GM12874 (cell line): ENCODE measurements around the gene RYR2.

ENCODE experiments used
- TF ChIP-seq, protein P1 (sequence below): IDR thresholded peaks from 2 replicates; pipeline ENCODE4 v1.5.1; 2011; ENCODE audit warnings: low read depth, mild to moderate bottlenecking, control low read depth, low read length, moderate library complexity; ENCODE audit not compliant: insufficient read depth

RYR2 gene

DNA sequence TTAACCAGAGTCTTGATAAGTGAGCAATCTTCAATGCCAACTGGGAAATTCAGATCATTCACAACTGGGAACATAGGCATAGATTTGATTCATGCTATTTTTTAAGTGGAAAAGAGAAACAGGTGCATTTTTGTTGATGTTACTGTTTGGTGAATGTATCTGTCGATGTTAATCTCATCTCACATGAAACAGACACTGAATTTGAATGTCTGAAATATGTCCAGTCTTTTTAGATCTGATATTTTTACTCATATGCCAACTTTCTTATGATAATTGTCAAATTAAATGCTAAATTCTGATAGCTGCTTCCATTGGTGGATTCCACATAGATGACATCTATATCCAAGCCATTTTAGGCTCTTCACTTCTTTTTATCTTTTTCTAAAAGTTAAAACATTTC is 213.1 kb downstream of the RYR2 start:
- TF ChIP-seq, protein P1, sequence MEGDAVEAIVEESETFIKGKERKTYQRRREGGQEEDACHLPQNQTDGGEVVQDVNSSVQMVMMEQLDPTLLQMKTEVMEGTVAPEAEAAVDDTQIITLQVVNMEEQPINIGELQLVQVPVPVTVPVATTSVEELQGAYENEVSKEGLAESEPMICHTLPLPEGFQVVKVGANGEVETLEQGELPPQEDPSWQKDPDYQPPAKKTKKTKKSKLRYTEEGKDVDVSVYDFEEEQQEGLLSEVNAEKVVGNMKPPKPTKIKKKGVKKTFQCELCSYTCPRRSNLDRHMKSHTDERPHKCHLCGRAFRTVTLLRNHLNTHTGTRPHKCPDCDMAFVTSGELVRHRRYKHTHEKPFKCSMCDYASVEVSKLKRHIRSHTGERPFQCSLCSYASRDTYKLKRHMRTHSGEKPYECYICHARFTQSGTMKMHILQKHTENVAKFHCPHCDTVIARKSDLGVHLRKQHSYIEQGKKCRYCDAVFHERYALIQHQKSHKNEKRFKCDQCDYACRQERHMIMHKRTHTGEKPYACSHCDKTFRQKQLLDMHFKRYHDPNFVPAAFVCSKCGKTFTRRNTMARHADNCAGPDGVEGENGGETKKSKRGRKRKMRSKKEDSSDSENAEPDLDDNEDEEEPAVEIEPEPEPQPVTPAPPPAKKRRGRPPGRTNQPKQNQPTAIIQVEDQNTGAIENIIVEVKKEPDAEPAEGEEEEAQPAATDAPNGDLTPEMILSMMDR: no peak

DNA sequence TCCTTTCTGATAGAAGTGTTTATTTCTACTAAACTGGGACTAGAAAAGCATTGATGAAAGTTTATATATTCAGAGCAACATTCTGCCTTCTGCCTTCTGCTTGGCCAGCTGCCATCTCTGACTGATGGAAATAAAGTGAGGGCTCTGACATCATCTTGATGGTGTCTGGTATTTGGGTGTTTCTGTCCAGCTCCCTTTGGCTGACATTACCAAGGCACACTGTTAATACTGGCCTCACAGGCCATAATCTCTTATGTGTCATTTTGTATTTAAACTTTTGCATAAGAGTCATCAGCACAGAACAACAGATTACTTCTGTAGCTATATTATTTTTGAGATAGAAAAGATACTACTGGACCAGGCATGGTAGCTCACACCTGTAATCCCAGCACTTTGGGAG is 216.9 kb downstream of the RYR2 start:
- TF ChIP-seq, protein P1: no peak

- TF ChIP-seq, protein P1: no peak
Measured at GRCh38 chr1:237261198-237261597, 219.2 kb downstream of the RYR2 start.

DNA sequence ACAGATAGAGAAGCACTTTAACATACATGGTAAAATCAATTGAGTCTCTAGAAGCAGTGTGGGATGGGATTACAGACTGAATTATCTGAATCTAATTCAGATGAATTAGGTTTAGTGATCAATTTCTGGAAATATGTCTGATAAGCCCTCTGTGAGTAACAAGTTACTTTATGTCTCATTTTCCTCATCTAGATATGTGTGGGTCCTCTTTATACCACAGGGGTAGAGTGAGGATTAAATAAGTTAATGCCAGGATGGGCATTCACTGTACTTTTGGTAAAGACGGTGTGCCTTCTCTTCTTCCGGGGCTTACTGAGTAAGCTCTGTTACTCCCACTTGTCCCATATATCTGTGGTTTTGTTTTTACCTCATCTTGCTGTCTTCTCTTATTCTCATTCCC is 225.8 kb downstream of the RYR2 start:
- TF ChIP-seq, protein P1: no peak

DNA sequence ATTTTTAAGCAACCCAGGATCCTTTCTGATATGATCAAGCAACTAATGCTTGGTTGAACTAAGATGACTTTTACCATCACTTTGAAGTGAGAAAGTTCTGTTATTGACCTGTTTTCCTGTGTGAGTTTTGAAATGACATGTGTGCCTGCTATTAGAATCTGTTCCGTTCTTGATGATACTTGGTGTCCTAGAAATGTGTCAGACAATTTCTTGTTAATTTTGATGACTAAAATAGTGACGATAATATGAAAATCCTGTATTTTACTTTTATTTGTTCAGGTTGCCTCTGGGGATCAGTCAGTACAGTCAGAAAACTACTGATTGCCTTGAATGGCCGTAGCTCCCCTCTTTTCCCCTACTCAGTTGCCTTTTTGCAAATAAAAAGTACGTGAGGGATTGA is 228.0 kb downstream of the RYR2 start:
- TF ChIP-seq, protein P1: no peak

DNA sequence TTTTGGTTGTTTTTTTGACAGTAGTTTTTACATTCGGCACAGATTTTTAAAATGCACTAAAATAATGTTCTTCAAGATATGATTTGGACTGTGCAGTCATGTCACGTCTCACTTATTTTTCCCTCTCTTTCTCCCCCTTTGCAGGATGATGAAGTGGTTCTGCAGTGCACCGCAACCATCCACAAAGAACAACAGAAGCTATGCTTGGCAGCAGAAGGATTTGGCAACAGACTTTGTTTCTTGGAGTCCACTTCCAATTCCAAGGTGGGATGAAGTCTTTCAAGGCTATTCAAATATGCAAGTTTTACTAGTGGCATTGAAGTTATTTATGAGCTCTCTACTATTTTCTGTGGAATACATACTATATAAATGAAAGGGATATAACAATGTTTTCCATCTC is 228.4 kb downstream of the RYR2 start:
- TF ChIP-seq, protein P1: no peak

DNA sequence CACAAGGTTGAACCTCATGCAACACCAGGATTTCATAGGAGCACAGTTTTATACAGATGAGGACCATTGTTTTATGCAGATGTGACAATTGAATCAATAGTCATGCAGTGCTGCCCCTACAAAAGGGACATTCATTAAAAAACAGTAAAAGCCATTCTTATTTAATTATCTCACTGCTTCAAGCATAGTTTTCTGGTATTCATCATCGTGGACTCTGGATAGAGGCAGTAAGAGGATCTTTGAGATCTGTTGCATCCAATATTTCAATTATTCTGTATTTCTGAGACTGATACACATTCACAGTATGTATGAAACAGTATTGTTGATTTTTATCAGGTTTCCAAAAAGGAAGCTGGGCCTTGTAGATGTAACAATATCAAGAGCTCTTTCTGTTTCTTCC is 237.6 kb downstream of the RYR2 start:
- TF ChIP-seq, protein P1: no peak

DNA sequence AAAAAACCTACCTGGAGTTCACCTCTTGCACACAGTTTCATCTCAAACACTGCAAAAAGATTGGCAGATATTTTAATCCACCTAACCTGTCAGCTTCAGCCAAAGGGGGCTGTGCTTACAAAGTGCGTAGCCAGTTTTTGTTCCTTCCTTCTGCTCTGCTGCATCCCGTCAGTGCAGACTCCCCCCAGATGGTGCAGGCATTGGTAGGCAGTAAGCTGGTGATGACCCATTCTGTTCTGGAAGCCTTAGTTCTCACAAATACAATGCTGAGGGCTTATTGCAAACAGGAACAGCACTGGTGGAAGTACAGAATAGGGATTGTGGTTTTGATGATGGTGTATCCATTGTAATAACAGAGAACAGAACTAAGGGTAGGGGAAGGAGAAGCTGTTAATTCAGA is 239.5 kb downstream of the RYR2 start:
- TF ChIP-seq, protein P1: no peak
